Subcutaneous adipose tissue (tissue), 4 donors: Measurements from ENCODE around the gene SPATA2L. TPM values are rescaled to one million over a fixed set of nuclear protein-coding genes. Genes with fewer than 3 reads are reported as not detected.

ENCODE experiments used
- CTCF ChIP-seq: fragments of 450-650 bp; IDR thresholded peaks from one replicate; pipeline ENCODE4 v1.5.1; 2016; ENCODE audit warnings: low read depth, mild to moderate bottlenecking, control low read depth, antibody characterized with exemption, moderate library complexity
- total RNA-seq, 4 donors: library from RNA; depleted of rRNA; stranded (reverse); fragments of >200 nt; gene quantifications; one replicate each; pipeline ENCODE4 v1.1.0, GENCODE V29; 2016

SPATA2L gene
- total RNA-seq, 4 donors from 2014 or later, result 7.7 to 10.7 (median 9.4) TPM

- no peak for TF ChIP-seq CTCF
Measured at GRCh38 chr16:89700649-89701424, 668 bp downstream of the SPATA2L start.

GRCh38 chr16:89700100-89700648 lies 1.3 kb downstream of the SPATA2L start:
- TF ChIP-seq CTCF, result no peak

- TF ChIP-seq CTCF, result no peak
Measured at GRCh38 chr16:89697616-89698331, 3.7 kb downstream of the SPATA2L start.

- no peak for TF ChIP-seq CTCF
Measured at GRCh38 chr16:89697161-89697615, 4.3 kb downstream of the SPATA2L start.

- TF ChIP-seq CTCF, result no peak
Measured at GRCh38 chr16:89696670-89697128, 4.8 kb downstream of the SPATA2L start.

GRCh38 chr16:89695875-89696669 lies 5.4 kb downstream of the SPATA2L start:
- TF ChIP-seq CTCF, result no peak
